ENCODE measurements around the gene STX10.
"Not testable (repeated sequence)": the region's sequence is repeated elsewhere in the genome, so short reads cannot be mapped to it uniquely, and the experiment has no call there.

The STX10 gene

DNA sequence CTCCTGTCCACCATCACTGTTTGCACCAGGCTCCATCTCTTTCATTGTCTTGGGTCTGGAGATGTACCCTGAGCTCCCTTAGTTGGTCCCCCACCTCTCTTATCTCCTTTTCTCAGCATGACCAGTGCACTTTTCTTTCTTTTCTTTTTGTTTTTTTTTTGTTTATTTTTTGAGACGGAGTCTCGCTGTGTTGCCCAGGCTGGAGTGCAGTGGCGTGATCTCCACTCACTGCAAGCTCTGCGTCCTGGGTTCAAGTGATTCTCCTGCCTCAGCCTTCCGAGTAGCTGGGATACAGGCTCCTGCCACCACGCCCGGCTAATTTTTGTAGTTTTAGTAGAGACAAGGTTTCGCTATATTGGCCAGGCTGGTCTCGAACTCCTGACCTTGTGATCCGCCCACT, 28.1 kb upstream of the STX10 start:
- H3K9me3 ChIP-seq (ENCODE audit: control insufficient read depth, insufficient read depth, low read length); H3K27me3 ChIP-seq (ENCODE audit: control insufficient read depth, insufficient read depth, low read length); H3K27ac ChIP-seq (ENCODE audit: low read depth, low read length); H3K36me3 ChIP-seq (ENCODE audit: control insufficient read depth, insufficient read depth, low read length); H3K4me1 ChIP-seq (ENCODE audit: control insufficient read depth, insufficient read depth, low read length); H3K4me3 ChIP-seq (ENCODE audit: low read depth, low read length); H3K9ac ChIP-seq (ENCODE audit: low read depth, low read length): not testable (repeated sequence)

DNA sequence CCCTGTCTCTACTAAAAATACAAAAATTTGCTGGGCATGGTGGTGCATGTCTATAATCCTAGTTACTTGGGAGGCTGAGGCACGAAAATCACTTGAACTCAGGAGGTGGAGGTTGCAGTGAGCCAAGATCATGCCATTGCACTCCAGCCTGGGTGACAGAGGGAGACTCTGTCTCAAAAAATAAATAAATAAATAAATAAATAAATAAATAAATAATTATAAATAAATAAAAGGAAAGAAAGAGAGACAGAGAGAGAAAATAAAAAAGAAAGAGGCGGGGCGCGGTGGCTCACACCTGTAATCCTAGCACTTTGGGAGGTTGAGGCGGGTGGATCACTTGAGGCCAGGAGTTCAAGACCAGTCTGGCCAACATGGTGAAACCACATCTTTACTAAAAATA, 27.4 kb upstream of the STX10 start:
- H3K4me1 ChIP-seq (ENCODE audit: control insufficient read depth, insufficient read depth, low read length); H3K27me3 ChIP-seq (ENCODE audit: control insufficient read depth, insufficient read depth, low read length); H3K9ac ChIP-seq (ENCODE audit: low read depth, low read length); H3K9me3 ChIP-seq (ENCODE audit: control insufficient read depth, insufficient read depth, low read length); H3K27ac ChIP-seq (ENCODE audit: low read depth, low read length); H3K36me3 ChIP-seq (ENCODE audit: control insufficient read depth, insufficient read depth, low read length); H3K4me3 ChIP-seq (ENCODE audit: low read depth, low read length): not testable (repeated sequence)

DNA sequence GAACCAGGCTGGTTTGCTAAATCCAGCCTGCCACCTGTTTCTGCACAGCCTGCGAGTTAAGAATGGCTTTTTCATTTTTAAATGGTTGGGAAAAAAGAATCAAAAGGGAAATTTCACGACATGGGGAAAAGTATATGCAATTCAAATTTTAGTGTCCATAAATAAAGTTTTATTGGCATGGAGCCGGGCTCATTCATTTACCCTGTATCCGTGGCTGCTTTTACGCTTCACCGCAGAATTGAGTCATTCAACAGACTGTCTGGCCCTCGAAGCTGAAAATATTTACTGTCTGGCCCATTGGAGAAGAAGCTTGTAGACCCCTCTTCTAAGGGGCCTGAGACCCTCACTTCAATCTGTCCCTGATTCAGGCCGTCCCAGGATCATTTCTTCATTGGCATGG, 26.2 kb upstream of the STX10 start:
- Histone ChIP-seq H3K9me3 (ENCODE audit: control insufficient read depth, insufficient read depth, low read length) (no peaks in the 10 kb centered on the region), H3K27me3 (ENCODE audit: control insufficient read depth, insufficient read depth, low read length) (no peaks in the 10 kb centered on the region), H3K4me1 (ENCODE audit: control insufficient read depth, insufficient read depth, low read length) (no peaks in the 10 kb centered on the region), H3K4me3 (ENCODE audit: low read depth, low read length) (no peak overlapping the region), H3K9ac (ENCODE audit: low read depth, low read length) (no peak overlapping the region), H3K27ac (ENCODE audit: low read depth, low read length) (no peak overlapping the region), H3K36me3 (ENCODE audit: control insufficient read depth, insufficient read depth, low read length) (no peaks in the 10 kb centered on the region)

DNA sequence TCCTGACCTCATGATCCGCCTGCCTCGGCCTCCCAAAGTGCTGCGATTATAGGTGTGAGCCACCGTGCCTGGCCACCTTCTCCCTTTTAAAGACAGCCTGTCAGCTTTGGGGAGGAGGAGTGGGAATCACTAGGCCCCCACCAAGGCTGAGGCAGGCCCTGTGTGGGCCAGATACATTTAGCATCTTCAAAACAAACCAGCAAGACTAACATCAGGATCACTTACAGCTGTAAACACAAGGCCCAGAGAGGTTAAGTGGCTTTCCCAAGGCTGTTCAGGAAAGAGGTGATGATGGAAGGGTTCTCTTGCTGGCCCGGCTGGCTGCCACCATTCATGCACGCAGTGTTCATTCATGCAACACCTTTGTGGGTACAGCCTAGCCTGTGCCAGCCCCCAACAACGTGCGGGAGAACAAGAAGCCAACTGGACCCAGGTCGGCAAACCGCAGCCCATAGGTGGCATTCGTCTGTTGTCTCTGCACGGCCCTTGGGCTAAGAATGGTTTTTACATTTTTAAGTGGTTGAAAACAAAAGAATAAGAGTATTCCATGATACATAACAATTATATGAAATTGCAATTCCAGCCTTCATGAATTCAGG, 23.1 kb upstream of the STX10 start:
- Histone ChIP-seq H3K4me1 (ENCODE audit: control insufficient read depth, insufficient read depth, low read length) (0 out of 2 replicates have a peak, but pooled peaks cover 5% of the 10 kb centered on the region), H3K9ac (ENCODE audit: low read depth, low read length) (no peak overlapping the region), H3K27ac (ENCODE audit: low read depth, low read length) (no peak overlapping the region), H3K36me3 (ENCODE audit: control insufficient read depth, insufficient read depth, low read length) (no peaks in the 10 kb centered on the region), H3K4me3 (ENCODE audit: low read depth, low read length) (no peak overlapping the region), H3K27me3 (ENCODE audit: control insufficient read depth, insufficient read depth, low read length) (no peaks in the 10 kb centered on the region), H3K9me3 (ENCODE audit: control insufficient read depth, insufficient read depth, low read length) (no peaks in the 10 kb centered on the region)

DNA sequence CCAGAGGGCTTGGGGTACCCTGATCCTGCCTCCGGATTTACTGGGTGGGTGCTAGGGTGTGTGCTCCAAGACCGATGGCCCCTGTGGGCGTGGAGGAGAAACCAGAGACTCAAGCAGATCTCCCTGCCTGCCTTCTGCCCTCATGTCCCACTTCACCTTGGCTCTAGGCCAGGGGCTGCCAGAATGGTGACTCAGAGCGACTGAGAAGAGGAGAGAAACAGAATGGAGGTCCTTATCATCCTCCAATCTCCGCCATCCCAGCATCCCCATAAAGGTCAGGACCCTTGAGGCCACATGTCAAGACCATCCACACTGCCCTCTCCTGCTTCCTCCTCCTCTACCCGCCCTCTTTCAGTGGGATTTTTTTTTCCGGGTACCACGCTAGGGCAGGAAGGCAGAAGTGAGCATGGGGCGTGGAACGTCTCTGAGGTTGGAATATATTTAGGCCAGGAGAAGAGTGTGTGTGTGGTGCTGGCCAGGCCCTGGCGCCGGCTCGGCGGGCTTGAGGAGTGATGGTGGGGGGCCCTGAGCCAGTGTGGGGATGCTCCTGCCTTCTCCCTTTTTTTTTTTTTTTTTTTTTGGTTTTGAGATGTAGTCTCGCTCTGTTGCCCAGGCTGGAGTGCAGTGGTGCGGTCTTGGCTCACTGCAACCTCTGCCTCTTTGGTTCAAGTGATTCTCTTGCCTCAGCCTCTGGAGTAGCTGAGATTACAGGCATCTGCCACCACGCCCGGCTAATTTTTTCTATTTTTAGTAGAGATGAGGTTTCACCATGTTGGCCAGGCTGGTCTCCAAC, 22.4 kb upstream of the STX10 start:
- H3K4me3 ChIP-seq (ENCODE audit: low read depth, low read length): no peak overlapping the region
- no peak overlapping the region for H3K9ac ChIP-seq (ENCODE audit: low read depth, low read length)
- H3K27me3 ChIP-seq (ENCODE audit: control insufficient read depth, insufficient read depth, low read length): no peaks in the 10 kb centered on the region
- H3K9me3 ChIP-seq (ENCODE audit: control insufficient read depth, insufficient read depth, low read length): no peaks in the 10 kb centered on the region
- H3K4me1 ChIP-seq (ENCODE audit: control insufficient read depth, insufficient read depth, low read length): peaks cover 9% of the 10 kb centered on the region; the same call in 1 of the 2 replicates
- H3K27ac ChIP-seq (ENCODE audit: low read depth, low read length): no peak overlapping the region
- no peaks in the 10 kb centered on the region for H3K36me3 ChIP-seq (ENCODE audit: control insufficient read depth, insufficient read depth, low read length)

DNA sequence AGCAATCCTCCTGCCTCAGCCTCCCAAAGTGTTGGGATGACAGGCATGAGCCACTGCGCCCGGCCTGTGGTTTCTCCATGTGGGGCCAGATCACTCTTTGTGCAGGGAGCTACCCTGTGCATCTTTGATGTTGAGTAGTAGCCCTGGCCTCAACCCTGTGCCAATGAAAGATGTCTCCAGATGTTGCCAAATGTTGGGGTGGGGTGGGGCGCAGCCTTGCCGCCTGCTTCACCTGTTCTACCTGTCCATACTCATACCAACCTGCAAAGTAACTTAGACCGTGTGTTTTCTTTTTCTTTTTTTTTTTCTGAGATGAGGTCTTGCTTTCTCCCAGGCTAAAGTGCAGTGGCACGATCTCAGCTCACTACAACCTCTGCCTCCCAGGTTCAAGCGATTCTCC, 21.0 kb upstream of the STX10 start:
- Histone ChIP-seq H3K4me1 (ENCODE audit: control insufficient read depth, insufficient read depth, low read length) (peaks cover 15% of the 10 kb centered on the region; the same call in 1 of the 2 replicates), H3K27me3 (ENCODE audit: control insufficient read depth, insufficient read depth, low read length) (no peaks in the 10 kb centered on the region), H3K36me3 (ENCODE audit: control insufficient read depth, insufficient read depth, low read length) (no peaks in the 10 kb centered on the region), H3K27ac (ENCODE audit: low read depth, low read length) (no peak overlapping the region), H3K9ac (ENCODE audit: low read depth, low read length) (no peak overlapping the region), H3K4me3 (ENCODE audit: low read depth, low read length) (no peak overlapping the region), H3K9me3 (ENCODE audit: control insufficient read depth, insufficient read depth, low read length) (no peaks in the 10 kb centered on the region)

DNA sequence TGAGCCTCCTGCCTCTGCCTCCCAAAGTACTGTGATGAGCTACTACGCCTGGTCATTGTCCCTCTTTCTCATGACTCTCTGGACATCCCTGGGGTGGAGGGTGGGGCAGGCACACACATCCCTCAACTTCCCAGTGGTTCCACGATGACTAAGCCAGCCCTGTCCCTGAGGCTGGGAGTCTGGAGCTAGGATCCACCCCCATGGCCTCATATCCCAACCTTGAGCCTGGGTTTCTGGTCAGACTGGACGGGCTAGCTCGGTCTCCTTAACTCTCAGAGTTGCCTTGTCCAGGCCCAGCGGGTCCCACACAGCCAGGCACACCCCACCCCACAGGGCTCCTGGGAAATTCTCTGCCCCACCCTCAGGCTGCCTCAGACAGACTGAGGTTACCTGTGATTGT, 19.6 kb upstream of the STX10 start:
- peaks cover 27% of the 10 kb centered on the region for H3K4me1 ChIP-seq (ENCODE audit: control insufficient read depth, insufficient read depth, low read length)
- no peaks in the 10 kb centered on the region for H3K9me3 ChIP-seq (ENCODE audit: control insufficient read depth, insufficient read depth, low read length)
- H3K36me3 ChIP-seq (ENCODE audit: control insufficient read depth, insufficient read depth, low read length): no peaks in the 10 kb centered on the region
- H3K9ac ChIP-seq (ENCODE audit: low read depth, low read length): no peak overlapping the region
- no peak overlapping the region for H3K27ac ChIP-seq (ENCODE audit: low read depth, low read length)
- H3K27me3 ChIP-seq (ENCODE audit: control insufficient read depth, insufficient read depth, low read length): no peaks in the 10 kb centered on the region
- no peak overlapping the region for H3K4me3 ChIP-seq (ENCODE audit: low read depth, low read length)

DNA sequence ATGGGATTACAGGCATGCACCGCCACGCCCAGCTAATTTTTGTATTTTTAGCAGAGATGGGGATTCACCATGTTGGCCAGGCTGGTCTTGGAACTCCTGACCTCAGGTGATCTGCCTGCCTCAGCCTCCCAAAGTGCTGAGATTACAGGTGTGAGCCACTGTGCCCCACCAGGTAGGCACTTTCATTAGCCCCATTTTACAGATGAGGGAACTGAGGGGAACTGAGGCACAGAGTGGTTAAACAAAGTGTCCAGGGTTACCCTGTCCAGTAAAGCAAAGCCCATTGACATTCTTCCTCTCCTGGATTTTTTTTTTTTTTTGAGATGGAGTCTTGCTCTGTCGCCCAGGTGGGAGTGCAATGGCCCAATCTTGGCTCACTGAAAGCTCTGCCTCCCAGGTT, 16.0 kb upstream of the STX10 start:
- not testable (repeated sequence) for H3K36me3 ChIP-seq (ENCODE audit: control insufficient read depth, insufficient read depth, low read length); H3K27me3 ChIP-seq (ENCODE audit: control insufficient read depth, insufficient read depth, low read length); H3K9ac ChIP-seq (ENCODE audit: low read depth, low read length); H3K4me3 ChIP-seq (ENCODE audit: low read depth, low read length); H3K9me3 ChIP-seq (ENCODE audit: control insufficient read depth, insufficient read depth, low read length)
- Histone ChIP-seq H3K27ac (ENCODE audit: low read depth, low read length) (peak overlapping the region; percentile 99), H3K4me1 (ENCODE audit: control insufficient read depth, insufficient read depth, low read length) (peaks cover 38% of the 10 kb centered on the region)

DNA sequence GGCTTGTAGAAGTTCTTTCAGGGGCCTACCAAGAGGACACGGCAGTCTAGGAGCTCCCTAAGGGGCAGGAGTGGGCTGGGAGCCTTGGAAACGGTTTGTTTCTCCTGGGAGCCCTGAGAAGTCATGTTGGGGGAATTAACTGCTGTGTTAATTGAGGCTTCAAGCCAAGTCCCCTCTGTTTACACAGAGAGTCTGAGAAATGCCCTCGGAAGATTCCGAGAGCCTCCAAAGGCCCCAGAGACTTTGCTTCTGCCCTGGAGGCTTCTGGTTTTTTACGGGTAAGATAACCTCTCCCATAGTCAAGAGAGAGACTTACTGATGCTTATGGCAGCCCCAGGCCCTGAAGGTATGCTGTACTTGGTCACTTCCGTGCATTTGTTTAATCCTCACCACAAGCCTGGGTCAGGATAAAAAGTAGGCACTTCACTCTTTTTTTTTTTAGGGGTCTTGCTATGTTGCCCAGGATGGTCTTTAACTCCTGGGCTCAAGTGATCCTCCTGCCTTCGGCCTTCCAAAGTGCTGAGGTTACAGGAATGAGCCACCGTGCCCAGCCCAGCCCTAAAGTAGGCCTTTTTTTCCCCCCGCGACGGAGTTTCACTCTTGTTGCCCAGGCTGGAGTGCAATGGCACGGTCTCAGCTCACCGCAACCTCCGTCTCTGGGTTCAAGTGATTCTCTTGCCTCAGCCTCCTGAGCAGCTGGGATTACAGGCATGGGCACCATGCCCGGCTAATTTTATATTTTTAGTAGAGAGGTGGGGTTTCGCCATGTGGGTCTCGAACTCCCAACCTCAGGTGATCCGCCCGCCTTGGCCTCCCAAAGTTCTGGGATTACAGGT, 15.2 kb upstream of the STX10 start:
- no peaks in the 10 kb centered on the region for H3K9me3 ChIP-seq (ENCODE audit: control insufficient read depth, insufficient read depth, low read length)
- no peaks in the 10 kb centered on the region for H3K36me3 ChIP-seq (ENCODE audit: control insufficient read depth, insufficient read depth, low read length)
- no peaks in the 10 kb centered on the region for H3K27me3 ChIP-seq (ENCODE audit: control insufficient read depth, insufficient read depth, low read length)
- peak overlapping the region; percentile 58 for H3K9ac ChIP-seq (ENCODE audit: low read depth, low read length)
- peaks cover 38% of the 10 kb centered on the region for H3K4me1 ChIP-seq (ENCODE audit: control insufficient read depth, insufficient read depth, low read length)
- H3K27ac ChIP-seq (ENCODE audit: low read depth, low read length): peak overlapping the region; percentile 99
- peak overlapping the region; percentile 35 for H3K4me3 ChIP-seq (ENCODE audit: low read depth, low read length)

DNA sequence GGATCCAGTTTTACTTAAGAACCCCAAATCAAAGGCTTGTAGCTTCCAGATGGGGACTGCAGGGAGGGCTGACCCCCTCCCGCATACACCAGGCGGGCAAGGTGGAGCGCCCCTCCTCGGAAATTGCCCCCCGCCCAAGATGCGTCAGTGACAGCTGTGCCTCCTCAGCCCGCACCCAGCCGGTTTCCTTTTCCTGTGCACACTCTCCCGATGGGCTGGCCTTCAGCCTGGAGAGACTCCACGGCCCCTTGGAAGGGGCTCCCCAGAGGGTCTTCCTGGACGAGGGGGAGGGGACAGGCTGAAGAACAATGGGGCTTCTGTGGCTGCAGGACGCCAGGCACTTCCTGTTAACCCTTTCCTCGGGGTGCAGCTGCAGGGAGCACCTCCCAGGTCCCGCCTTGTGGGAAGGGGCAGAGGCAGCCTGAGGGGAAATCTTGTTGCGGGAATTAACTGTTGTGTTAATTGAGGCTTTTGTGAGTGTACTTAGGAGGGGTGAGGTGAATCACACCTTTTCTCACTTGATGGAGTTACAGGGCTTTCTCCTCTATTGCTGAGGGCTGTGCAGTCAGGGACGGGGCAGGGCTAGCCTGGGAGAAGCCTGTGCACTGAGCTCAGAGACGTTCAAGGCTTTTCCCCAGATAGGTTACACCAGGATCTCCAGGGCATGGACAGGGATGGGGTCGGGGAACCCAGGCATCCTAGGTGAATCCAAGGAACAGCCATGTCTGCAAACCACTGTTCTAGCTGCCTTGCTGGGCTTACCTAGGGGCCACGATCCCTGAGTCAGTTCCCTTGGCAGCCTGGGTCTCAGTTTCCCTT, 14.4 kb upstream of the STX10 start:
- Histone ChIP-seq H3K27me3 (ENCODE audit: control insufficient read depth, insufficient read depth, low read length) (no peaks in the 10 kb centered on the region), H3K4me1 (ENCODE audit: control insufficient read depth, insufficient read depth, low read length) (peaks cover 38% of the 10 kb centered on the region), H3K36me3 (ENCODE audit: control insufficient read depth, insufficient read depth, low read length) (no peaks in the 10 kb centered on the region), H3K9me3 (ENCODE audit: control insufficient read depth, insufficient read depth, low read length) (no peaks in the 10 kb centered on the region), H3K4me3 (ENCODE audit: low read depth, low read length) (peak overlapping the region; percentile 59), H3K27ac (ENCODE audit: low read depth, low read length) (peak overlapping the region; percentile 99), H3K9ac (ENCODE audit: low read depth, low read length) (peak overlapping the region; percentile 58)
